GM21528 (cell line): ENCODE measurements around the gene CDT1.
"Not testable (repeated sequence)": the region's sequence is repeated elsewhere in the genome, so short reads cannot be mapped to it uniquely, and the experiment has no call there.

Experiments
- ATAC-seq: cut with Tn5 transposase; IDR thresholded peaks from one replicate; pipeline ENCODE4 v1.9.1; 2021; ENCODE audit warnings: mild to moderate bottlenecking, moderate library complexity; ENCODE audit not compliant: unreplicated experiment, low FRiP score

Gene CDT1

GRCh38 chr16:88782454-88783390, 20.9 kb upstream of the CDT1 start:
- no peak for ATAC-seq

- ATAC-seq: no peak
Observed at GRCh38 chr16:88783391-88784073, 20.1 kb upstream of the CDT1 start.

- ATAC-seq: no peak
Observed at GRCh38 chr16:88784074-88784855, 19.3 kb upstream of the CDT1 start.

- no peak for ATAC-seq
Observed at GRCh38 chr16:88784856-88785105, 18.8 kb upstream of the CDT1 start.

- ATAC-seq: no peak
Observed at GRCh38 chr16:88785106-88785924, 18.3 kb upstream of the CDT1 start, which contains the start of gene PIEZO1. Gene PIEZO1 (minus strand): TSS chr16:88785220. CDS start chr16:88784964, 256 bp downstream.

- no peak for ATAC-seq
Observed at GRCh38 chr16:88787579-88788314, 15.8 kb upstream of the CDT1 start.

GRCh38 chr16:88788749-88789148, 14.8 kb upstream of the CDT1 start:
- ATAC-seq: not testable (repeated sequence)

- no peak for ATAC-seq
Observed at GRCh38 chr16:88789594-88789993, 14.0 kb upstream of the CDT1 start.

- ATAC-seq: no peak
Observed at GRCh38 chr16:88790312-88791211, 13.0 kb upstream of the CDT1 start.

GRCh38 chr16:88792078-88792550, 11.5 kb upstream of the CDT1 start:
- no peak for ATAC-seq

GRCh38 chr16:88792668-88793250, 10.8 kb upstream of the CDT1 start:
- ATAC-seq: no peak

GRCh38 chr16:88793251-88793954, 10.2 kb upstream of the CDT1 start:
- ATAC-seq: no peak

GRCh38 chr16:88796278-88796677, 7.3 kb upstream of the CDT1 start:
- no peak for ATAC-seq

GRCh38 chr16:88798073-88798472, 5.5 kb upstream of the CDT1 start:
- ATAC-seq: no peak

GRCh38 chr16:88798772-88799455, 4.7 kb upstream of the CDT1 start:
- ATAC-seq: no peak

GRCh38 chr16:88799569-88800276, 3.9 kb upstream of the CDT1 start:
- no peak for ATAC-seq
